Measurements from ENCODE around the gene USF1. TPM values are rescaled to one million over a fixed set of nuclear protein-coding genes. Genes with fewer than 3 reads are reported as not detected.

USF1 gene
- 93.4 TPM for total RNA-seq

DNA sequence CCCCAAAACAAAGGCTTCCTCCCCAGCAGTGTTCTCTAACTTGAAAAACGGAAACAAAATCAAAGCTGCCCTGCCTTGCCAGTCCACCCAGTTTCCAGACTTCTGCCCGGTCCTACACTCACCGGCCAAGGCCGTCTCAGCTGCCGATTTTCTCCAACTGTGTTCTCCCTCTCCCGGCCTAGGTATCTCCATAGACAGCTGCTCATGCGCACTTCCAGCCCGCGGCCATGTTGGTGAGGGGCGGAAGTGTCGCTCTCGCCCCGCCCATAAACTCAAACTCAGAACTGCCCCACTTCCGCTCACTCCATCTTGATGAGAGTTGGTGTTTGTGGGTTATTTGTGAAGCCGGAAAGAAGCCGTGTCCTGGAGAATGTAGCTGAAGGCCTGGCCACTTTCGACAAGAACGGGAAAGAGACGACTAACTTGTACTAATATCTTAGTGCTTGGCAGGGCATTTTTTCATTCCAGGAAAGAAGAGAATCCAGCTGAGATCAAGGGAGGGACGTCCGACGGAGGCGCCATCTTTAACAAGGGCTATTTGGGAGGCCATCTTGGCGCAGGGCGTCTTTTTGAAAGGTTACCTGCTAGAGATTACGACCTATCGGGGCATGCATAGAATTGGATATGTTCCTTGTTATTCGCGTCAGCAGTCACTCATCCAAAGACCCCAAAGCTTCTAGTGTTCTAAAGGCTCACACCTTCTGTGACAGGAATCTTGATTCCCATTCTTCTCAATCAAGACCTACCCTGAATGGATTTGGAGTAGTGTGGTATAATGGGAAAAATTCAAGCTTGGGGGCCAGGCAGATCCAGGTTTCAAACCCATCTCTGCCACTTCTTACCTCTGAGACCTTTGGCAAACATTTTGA, at the start of gene USF1:
Gene USF1 (minus strand): TSS at position 242 of the 869 bp plus-strand sequence. CDS start 2,702 bp downstream, outside the sequence.

DNA sequence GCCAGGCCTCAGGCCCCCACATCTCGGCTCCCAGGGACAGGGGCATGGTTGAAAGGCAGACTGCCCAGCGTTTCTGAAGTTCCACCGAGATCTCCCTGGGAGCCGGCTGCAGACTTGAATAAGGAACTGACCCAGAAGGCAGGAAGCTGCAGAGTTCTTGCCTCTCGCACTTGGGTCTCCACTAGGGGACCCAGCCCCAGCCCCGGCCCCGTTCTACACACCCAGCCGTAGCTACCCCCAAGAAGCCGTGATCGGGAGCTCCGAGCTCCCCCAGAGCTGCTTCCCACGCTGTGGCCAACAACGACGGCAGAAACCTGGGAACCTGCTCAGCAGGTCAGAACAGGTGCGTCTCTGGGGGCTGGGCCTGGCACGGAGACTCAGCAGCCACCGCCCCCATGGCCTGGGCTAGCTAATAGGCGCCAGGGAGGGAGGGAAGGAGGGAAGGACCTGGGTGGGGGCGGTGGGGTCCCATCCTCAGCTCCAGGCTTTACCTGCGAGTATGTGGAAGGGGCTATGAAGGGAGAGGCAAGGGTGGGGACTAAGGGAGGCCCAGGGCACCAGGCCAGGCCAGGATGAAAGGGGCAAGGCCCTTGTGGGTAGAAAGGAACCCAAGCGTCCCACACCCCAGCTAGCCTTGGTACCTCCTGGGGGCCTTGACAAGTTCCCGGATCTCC, 43.6 kb upstream of the USF1 start, which contains the start of gene NECTIN4:
Gene NECTIN4 (minus strand): TSS at position 308 of the 674 bp plus-strand sequence. CDS start 262 bp downstream, at position 46.

GRCh38 chr1:161069731-161070270, 24.0 kb upstream of the USF1 start, which contains the start of gene ARHGAP30:
Gene ARHGAP30, minus strand, starts transcription at chr1:161069891. Its CDS starts 267 bp downstream, at chr1:161069624.

DNA sequence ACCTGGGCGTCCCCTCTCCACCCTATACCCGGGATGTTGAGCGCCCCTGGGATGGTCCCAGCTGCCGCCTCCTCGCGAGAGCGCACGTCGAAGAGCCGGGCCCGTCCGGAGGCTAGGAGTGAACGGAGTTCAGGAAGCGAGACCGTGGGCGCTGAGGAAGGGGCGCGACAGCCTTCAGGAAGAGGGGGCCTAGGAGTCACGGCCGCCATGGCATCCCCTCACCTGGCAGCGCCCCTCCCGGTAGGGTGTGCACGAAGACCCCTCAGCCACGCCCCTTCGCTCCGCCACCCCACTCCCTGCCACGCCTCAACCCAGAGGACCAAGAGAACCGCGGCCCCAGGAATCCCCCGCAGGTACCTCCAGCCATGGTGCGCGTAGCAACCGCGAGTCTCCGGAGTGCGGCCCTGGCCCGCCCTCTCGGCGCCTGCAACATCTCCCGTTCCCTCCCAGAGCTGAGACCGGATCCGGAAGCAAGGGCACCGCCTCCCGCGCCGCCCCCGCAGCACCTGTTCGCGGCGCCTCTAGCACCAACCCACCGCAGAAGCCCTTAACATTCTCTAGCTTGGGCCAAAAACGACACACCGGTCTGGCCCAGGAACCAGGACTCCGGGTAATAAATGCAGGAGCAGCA, 7.1 kb downstream of the USF1 start, which contains the start of gene TSTD1:
Gene TSTD1 (minus strand): TSS at position 442 of the 631 bp plus-strand sequence. CDS start 75 bp downstream, at position 367.

DNA sequence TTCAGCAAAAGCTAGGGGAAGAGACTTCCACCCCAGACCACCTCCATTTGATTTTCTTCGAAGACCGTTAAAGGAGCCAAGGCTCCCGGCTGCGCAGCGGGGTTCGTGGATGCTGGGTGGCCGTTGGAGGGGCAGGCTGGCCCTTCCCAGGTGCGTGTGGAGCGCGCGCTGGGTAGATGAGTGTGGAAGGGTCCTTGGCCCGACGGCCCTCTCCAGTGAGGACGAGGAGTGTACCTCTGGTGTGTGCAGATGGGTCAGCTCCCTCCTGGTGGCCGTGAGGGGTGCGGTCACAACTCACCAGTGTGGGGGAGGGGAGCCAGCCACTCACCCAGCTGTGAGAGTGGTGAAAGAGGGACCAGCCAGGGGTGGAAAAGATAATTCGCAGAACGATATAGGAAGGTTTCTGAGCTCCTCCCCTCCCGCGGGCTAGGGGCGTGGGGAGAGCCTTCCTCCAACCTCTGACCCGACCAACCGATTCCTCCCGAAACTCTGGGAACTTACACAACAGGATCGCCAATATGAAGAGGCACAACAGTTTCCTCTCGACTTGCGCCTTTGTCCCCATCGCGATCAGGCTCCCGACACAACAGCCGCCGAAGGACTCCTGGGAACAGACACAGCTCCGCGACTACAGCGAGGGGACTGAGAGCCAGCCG, 25.1 kb downstream of the USF1 start, which contains the start of gene F11R:
Gene F11R (minus strand): TSS at position 644 of the 656 bp plus-strand sequence. CDS start 79 bp downstream, at position 565.

Small RNAs within 50 kb of the gene (small RNA-seq; reads per million reads assigned to genes)
- not detected for gene AL591806.2

Other genes starting within 250 kb of the USF1 start
- gene LY9, start 249.8 kb downstream of the USF1 start, total RNA-seq, result not detected
- not detected for gene CD244, start 183.1 kb downstream of the USF1 start, total RNA-seq
- not detected for gene ITLN1, start 160.8 kb downstream of the USF1 start, total RNA-seq
- not detected for gene ITLN2, start 91.2 kb downstream of the USF1 start, total RNA-seq
- 11.5 TPM for gene F11R, start 24.8 kb downstream of the USF1 start, total RNA-seq
- gene TSTD1, start 7.0 kb downstream of the USF1 start, total RNA-seq, result 52.1 TPM
- 1.6 TPM for gene ARHGAP30, start 23.9 kb upstream of the USF1 start, total RNA-seq
- gene NECTIN4, start 43.6 kb upstream of the USF1 start, total RNA-seq, result not detected
- gene KLHDC9, start 52.4 kb upstream of the USF1 start, total RNA-seq, result 15.5 TPM
- 64.4 TPM for gene PFDN2, start 72.1 kb upstream of the USF1 start, total RNA-seq
- gene NIT1, start 72.1 kb upstream of the USF1 start, total RNA-seq, result 19.1 TPM
- 24.7 TPM for gene DEDD, start 86.7 kb upstream of the USF1 start, total RNA-seq
- gene UFC1, start 108.0 kb upstream of the USF1 start, total RNA-seq, result 137 TPM
- 14.5 TPM for gene USP21, start 113.5 kb upstream of the USF1 start, total RNA-seq
- gene PPOX, start 120.4 kb upstream of the USF1 start, total RNA-seq, result 31.4 TPM
- gene B4GALT3, start 131.5 kb upstream of the USF1 start, total RNA-seq, result 19.8 TPM
- gene ADAMTS4, start 153.1 kb upstream of the USF1 start, total RNA-seq, result 1.2 TPM
- gene NDUFS2, start 156.4 kb upstream of the USF1 start, total RNA-seq, result 143 TPM
- gene FCER1G, start 169.3 kb upstream of the USF1 start, total RNA-seq, result 5.3 TPM
- gene APOA2, start 177.7 kb upstream of the USF1 start, total RNA-seq, result not detected
- 23.5 TPM for gene TOMM40L, start 180.1 kb upstream of the USF1 start, total RNA-seq
- not detected for gene NR1I3, start 192.2 kb upstream of the USF1 start, total RNA-seq
- gene PCP4L1, start 212.8 kb upstream of the USF1 start, total RNA-seq, result 27.9 TPM